Endothelial cell (in vitro differentiated cells): ENCODE measurements around the gene USP2. TPM values are rescaled to one million over a fixed set of nuclear protein-coding genes. Genes with fewer than 3 reads are reported as not detected.

Experiments
- DNase-seq: peaks from one replicate; pipeline ENCODE4 v3.0.0; 2021; ENCODE audit warnings: low spot score
- H3K27ac Mint-ChIP-seq: one replicate; pipeline ENCODE4 v1.8.0; 2021; ENCODE audit warnings: mixed read lengths, inconsistent platforms; ENCODE audit not compliant: unreplicated experiment
- H3K27me3 Mint-ChIP-seq: one replicate; pipeline ENCODE4 v1.8.0; 2021; ENCODE audit warnings: mild to moderate bottlenecking, moderate library complexity, mixed read lengths, inconsistent platforms; ENCODE audit not compliant: unreplicated experiment
- H3K36me3 Mint-ChIP-seq: one replicate; pipeline ENCODE4 v1.8.0; 2021; ENCODE audit warnings: mild to moderate bottlenecking, low read depth, mixed read lengths, inconsistent platforms; ENCODE audit not compliant: unreplicated experiment
- H3K4me1 Mint-ChIP-seq: one replicate; pipeline ENCODE4 v1.8.0; 2021; ENCODE audit warnings: mild to moderate bottlenecking, mixed read lengths, inconsistent platforms; ENCODE audit not compliant: unreplicated experiment
- H3K4me3 Mint-ChIP-seq: one replicate; pipeline ENCODE4 v1.8.0; 2021; ENCODE audit warnings: mild to moderate bottlenecking, mixed read lengths, inconsistent platforms; ENCODE audit not compliant: unreplicated experiment
- H3K9me3 Mint-ChIP-seq: one replicate; pipeline ENCODE4 v1.8.0; 2021; ENCODE audit warnings: mixed read lengths, inconsistent platforms; ENCODE audit not compliant: unreplicated experiment
- total RNA-seq: library from RNA; stranded (reverse); fragmentation: NEBNext Ultra II Directional; extraction: Animal tissue kit (Norgen Biotek cat#: 25700); gene quantifications from one replicate; pipeline ENCODE4 v1.2.1, GENCODE V29; 2021; ENCODE audit not compliant: unreplicated experiment
- TF ChIP-seq, protein P1 (sequence below): fragments of 200-600 bp; sonication (generic); IDR thresholded peaks from one replicate; pipeline ENCODE4 v1.5.0; 2021; ENCODE audit warnings: antibody characterized with exemption; ENCODE audit not compliant: unreplicated experiment

The USP2 gene
- total RNA-seq, 1 donor from 2014 or later, result 1.5 TPM

DNA sequence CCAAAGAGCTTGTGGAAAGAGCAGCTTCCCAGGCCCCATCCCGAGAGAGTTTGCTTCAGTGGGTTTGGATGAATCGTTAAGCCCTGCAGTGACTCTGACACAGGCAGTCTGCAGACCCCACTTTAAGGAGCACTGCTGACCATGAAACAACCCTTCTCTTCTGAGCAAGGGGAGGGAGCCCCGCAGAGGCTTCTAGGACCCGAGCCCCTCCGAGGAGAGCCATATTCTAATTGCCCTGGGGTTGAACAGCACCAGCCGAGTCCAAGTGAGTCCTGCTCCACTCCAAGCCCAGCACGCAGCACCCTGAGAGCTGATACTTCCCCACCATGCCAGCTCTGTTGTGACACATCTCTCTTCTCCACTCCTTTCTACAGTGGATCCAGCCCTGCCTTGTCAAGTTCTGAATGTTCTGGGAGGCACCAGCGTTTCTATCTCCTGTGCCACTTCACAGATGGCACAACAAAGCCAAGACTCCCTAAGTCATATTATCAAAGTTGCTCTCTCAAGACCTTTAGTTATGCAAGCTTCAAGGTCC lies 10.4 kb downstream of the USP2 start:
- TF ChIP-seq, protein P1, sequence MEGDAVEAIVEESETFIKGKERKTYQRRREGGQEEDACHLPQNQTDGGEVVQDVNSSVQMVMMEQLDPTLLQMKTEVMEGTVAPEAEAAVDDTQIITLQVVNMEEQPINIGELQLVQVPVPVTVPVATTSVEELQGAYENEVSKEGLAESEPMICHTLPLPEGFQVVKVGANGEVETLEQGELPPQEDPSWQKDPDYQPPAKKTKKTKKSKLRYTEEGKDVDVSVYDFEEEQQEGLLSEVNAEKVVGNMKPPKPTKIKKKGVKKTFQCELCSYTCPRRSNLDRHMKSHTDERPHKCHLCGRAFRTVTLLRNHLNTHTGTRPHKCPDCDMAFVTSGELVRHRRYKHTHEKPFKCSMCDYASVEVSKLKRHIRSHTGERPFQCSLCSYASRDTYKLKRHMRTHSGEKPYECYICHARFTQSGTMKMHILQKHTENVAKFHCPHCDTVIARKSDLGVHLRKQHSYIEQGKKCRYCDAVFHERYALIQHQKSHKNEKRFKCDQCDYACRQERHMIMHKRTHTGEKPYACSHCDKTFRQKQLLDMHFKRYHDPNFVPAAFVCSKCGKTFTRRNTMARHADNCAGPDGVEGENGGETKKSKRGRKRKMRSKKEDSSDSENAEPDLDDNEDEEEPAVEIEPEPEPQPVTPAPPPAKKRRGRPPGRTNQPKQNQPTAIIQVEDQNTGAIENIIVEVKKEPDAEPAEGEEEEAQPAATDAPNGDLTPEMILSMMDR, result no peak
- H3K27ac Mint-ChIP-seq, result no peak overlapping the region

DNA sequence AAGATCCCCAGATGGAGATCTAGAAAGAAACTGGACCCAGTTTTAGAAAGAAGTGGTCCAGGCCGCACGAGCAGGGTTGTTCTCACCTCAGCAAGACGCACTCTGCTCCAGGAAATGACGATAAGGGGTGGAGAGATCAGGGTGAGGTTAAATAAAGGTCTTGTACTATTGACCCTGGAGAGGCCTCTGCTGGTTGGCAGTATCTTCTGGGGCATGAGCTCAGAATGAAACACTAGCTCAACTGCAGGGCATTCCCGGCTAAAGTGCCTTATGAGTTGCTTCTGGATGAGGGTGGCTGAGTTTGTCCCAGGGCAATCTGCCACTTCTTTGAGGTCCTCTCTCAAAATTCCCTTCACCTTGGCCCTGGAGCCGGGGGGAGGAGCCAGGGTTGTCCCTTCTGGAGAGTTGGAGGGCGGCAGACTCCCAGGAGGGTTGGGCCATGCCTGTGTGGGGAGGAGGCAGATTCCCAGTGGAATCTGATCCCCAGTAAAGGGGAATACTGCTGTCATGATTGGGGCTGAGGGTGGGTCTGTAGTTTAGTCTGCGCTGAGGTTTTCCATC lies 10.9 kb downstream of the USP2 start:
- H3K27ac Mint-ChIP-seq, result no peak overlapping the region
- H3K4me3 Mint-ChIP-seq, result no peak overlapping the region
- no peaks in the 10 kb centered on the region for H3K9me3 Mint-ChIP-seq
- H3K4me1 Mint-ChIP-seq, result peaks cover 7% of the 10 kb centered on the region
- no peak for DNase-seq
- peaks cover 6% of the 10 kb centered on the region for H3K27me3 Mint-ChIP-seq
- TF ChIP-seq, protein P1, result no peak
- H3K36me3 Mint-ChIP-seq, result no peaks in the 10 kb centered on the region

More for the DNA sequence above, 10.4 kb downstream of the USP2 start:
- peaks cover 5% of the 10 kb centered on the region for H3K27me3 Mint-ChIP-seq
- no peak overlapping the region for H3K4me3 Mint-ChIP-seq
- H3K9me3 Mint-ChIP-seq, result no peaks in the 10 kb centered on the region
- no peak for DNase-seq
- peaks cover 7% of the 10 kb centered on the region for H3K4me1 Mint-ChIP-seq
- H3K36me3 Mint-ChIP-seq, result no peaks in the 10 kb centered on the region

DNA sequence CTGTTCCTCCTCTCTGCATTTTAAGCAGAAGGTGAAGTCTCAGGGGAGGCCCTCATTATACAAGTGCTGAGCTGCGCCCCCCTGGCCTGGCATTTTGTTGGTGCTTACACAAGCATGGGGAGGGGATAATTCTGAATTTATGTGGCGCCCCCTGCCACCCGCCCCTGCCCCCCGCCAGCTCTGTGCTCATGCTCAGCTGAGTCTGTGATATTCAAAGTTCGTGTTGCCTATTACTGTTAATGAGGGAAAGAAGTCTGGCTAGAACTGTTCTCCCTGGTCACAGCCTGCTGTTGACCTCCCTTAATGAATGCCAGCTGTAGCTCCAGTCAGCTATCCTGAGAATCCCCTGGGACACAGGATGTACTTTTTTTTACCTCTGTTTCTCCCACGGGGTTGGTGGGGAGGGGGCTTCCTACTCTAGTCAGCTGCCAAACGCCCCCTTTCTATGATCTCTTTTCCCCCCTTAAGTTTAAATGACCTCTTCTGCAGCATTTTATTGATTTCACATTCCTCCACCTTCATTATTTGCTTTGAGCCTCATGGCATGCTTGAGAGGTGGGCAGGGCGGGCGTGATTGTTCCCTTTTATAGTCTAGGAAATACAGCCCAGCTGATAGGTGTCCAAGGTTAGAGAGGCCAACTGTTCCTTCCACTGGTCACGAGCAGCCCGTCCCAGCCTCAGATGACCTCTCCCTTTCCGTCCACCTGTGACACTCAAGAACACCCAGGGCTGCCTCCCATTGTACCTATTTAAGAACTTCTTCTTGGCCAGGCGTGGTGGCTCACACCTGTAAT lies 12.2 kb downstream of the USP2 start:
- H3K27me3 Mint-ChIP-seq, result peaks cover 15% of the 10 kb centered on the region
- peaks cover 9% of the 10 kb centered on the region for H3K4me1 Mint-ChIP-seq
- no peak overlapping the region for H3K27ac Mint-ChIP-seq
- peaks cover 3% of the 10 kb centered on the region for H3K36me3 Mint-ChIP-seq
- no peaks in the 10 kb centered on the region for H3K9me3 Mint-ChIP-seq
- H3K4me3 Mint-ChIP-seq, result no peak overlapping the region
- TF ChIP-seq, protein P1, result no peak
- no peak for DNase-seq

DNA sequence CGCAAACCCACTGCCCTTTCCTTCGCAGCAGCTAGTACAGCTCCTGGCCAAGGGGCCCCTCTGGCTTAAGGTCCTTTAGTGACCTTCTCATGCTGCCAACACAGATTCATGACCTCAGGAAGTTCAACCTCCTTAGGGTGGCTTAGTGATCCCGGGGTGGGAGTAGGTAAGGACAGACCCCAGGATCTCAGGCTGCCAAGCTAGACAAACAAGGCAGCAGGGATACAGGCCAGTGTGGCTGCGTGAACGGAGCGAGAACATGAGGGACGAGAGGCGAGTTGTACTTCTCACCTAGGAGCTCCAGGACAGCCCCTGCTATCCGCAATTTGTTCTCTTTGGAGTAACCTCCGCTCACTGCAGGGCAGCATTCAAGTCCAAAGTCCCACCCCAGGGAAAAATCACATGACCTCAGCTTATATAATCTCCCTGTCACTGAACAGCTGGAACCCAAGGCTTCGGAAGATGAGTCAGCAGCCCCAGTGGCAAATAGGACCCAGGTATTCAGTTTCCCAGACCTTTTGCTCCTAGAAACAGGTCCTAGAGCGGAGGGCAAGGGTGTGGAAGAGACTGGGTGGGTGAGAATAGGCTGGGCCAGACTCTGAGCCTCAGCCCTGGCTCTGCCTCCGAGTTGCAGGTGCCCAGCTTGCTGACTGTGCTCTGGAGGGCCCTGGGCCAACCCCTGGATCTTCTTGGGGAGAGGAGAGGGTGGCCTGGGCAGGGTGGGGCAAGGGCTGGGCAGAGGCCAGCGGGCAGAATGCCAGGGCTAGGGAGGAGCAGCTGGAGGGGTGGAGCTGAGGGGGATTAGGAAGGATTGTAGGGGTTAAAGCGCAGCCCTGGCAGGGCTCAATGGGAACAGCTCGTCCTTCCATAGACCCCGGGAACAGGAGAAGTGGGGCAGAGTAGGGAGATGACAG lies 13.1 kb downstream of the USP2 start:
- Mint-ChIP-seq H3K4me3 (no peak overlapping the region), H3K36me3 (peaks cover 3% of the 10 kb centered on the region), H3K27me3 (peaks cover 15% of the 10 kb centered on the region), H3K4me1 (peaks cover 6% of the 10 kb centered on the region), H3K9me3 (no peaks in the 10 kb centered on the region), H3K27ac (no peak overlapping the region)
- TF ChIP-seq, protein P1, result no peak
- DNase-seq, result no peak
